Endodermal cell (in vitro differentiated cells): ENCODE measurements around the gene RALGAPA2. TPM values are rescaled to one million over a fixed set of nuclear protein-coding genes. Genes with fewer than 3 reads are reported as not detected.
A peak's percentile ranks its signal among the peaks of the same experiment; 100 is the strongest.

Experiments used
- DNase-seq: peaks from one replicate; pipeline ENCODE4 v3.0.0-alpha.2; 2017
- H3K27ac ChIP-seq: 2 replicates; pipeline ENCODE4 v1.5.1; 2013; ENCODE audit warnings: mild to moderate bottlenecking, low read depth, low read length, moderate library complexity
- H3K27me3 ChIP-seq: 2 replicates; pipeline ENCODE4 v1.6.1; 2013; ENCODE audit warnings: mild to moderate bottlenecking, low read length, moderate library complexity; ENCODE audit not compliant: insufficient read depth, control insufficient read depth, poor library complexity, severe bottlenecking
- H3K36me3 ChIP-seq: 2 replicates; pipeline ENCODE4 v1.7.0; 2013; ENCODE audit warnings: mild to moderate bottlenecking, low read length, moderate library complexity; ENCODE audit not compliant: control insufficient read depth, insufficient read depth
- H3K4me1 ChIP-seq: one replicate; pipeline ENCODE4 v1.7.0; 2013; ENCODE audit warnings: low read length; ENCODE audit not compliant: control insufficient read depth, insufficient read depth
- H3K4me3 ChIP-seq: 2 replicates; pipeline ENCODE4 v1.5.1; 2013; ENCODE audit warnings: mild to moderate bottlenecking, low read length, moderate library complexity
- H3K9ac ChIP-seq: 2 replicates; pipeline ENCODE4 v1.6.1; 2013; ENCODE audit warnings: mild to moderate bottlenecking, low read length, moderate library complexity; ENCODE audit not compliant: poor library complexity, severe bottlenecking; ENCODE audit errors: extremely low read depth
- H3K9me3 ChIP-seq: 2 replicates; pipeline ENCODE4 v1.6.1; 2013; ENCODE audit warnings: mild to moderate bottlenecking, low read length, moderate library complexity; ENCODE audit not compliant: control insufficient read depth
- H3K27ac Mint-ChIP-seq: 2 replicates; pipeline ENCODE4 v1.8.0; 2020; ENCODE audit warnings: mixed read lengths
- H3K27me3 Mint-ChIP-seq: 2 replicates; pipeline ENCODE4 v1.8.0; 2021; ENCODE audit warnings: mild to moderate bottlenecking, mixed read lengths; ENCODE audit not compliant: insufficient read depth
- H3K36me3 Mint-ChIP-seq: 2 replicates; pipeline ENCODE4 v1.8.0; 2020; ENCODE audit warnings: low read depth, mixed read lengths
- H3K4me1 Mint-ChIP-seq: 2 replicates; pipeline ENCODE4 v1.8.0; 2020; ENCODE audit warnings: mixed read lengths
- H3K4me3 Mint-ChIP-seq: 2 replicates; pipeline ENCODE4 v1.8.0; 2020; ENCODE audit warnings: mild to moderate bottlenecking, moderate library complexity, mixed read lengths
- H3K9me3 Mint-ChIP-seq: 2 replicates; pipeline ENCODE4 v1.8.0; 2020; ENCODE audit warnings: mild to moderate bottlenecking, mixed read lengths
- WGBS, 2 experiments: methylation state at CpG; one replicate each; pipeline versions ENCODE4 v1.1.5 to v1.1.7; 2013; ENCODE audit warnings: missing lambda C conversion rate in 2 of 2, mixed read lengths in 1 of 2; ENCODE audit not compliant: insufficient coverage in 1 of 2, insufficient read length in 1 of 2; 5-methylcytosine and 5-hydroxymethylcytosine counted together
- total RNA-seq, 2 donors: library from RNA; stranded (reverse); fragmentation: NEBNext Ultra II Directional in 1 of 2; extraction: Animal tissue kit (Norgen Biotek cat#: 25700) in 1 of 2; gene quantifications; 2 replicates in 1 of 2; 3 replicates in 1 of 2; pipeline ENCODE4 v1.2.1, GENCODE V29; 2021
- TF ChIP-seq, protein P1 (sequence below): fragments of 200-600 bp; sonication (generic); conservative IDR thresholded peaks from 2 replicates; pipeline ENCODE4 v1.5.0; 2021; ENCODE audit warnings: antibody characterized with exemption, mild to moderate bottlenecking

The RALGAPA2 gene
- total RNA-seq, 2 donors from 2014 or later: 19.5 to 24.6 TPM

DNA sequence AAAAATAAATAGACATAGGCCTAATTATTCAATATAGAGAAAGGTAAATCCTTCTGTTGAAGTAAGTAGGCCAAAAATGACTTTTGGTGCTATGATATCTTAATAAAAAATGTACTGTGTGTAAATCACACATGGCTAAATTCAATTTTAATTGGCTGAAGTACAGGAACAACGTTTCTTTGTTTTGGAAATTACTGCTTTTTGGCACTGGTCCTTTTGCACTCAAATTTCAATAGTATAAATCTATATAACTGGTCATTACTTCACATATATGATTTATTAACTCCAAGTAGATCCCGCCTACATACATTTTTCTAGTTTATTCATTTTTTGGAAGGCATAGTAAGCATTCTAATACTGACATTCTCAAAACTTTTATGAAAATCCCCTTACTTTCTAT, 114.5 kb downstream of the RALGAPA2 start:
- TF ChIP-seq, protein P1, sequence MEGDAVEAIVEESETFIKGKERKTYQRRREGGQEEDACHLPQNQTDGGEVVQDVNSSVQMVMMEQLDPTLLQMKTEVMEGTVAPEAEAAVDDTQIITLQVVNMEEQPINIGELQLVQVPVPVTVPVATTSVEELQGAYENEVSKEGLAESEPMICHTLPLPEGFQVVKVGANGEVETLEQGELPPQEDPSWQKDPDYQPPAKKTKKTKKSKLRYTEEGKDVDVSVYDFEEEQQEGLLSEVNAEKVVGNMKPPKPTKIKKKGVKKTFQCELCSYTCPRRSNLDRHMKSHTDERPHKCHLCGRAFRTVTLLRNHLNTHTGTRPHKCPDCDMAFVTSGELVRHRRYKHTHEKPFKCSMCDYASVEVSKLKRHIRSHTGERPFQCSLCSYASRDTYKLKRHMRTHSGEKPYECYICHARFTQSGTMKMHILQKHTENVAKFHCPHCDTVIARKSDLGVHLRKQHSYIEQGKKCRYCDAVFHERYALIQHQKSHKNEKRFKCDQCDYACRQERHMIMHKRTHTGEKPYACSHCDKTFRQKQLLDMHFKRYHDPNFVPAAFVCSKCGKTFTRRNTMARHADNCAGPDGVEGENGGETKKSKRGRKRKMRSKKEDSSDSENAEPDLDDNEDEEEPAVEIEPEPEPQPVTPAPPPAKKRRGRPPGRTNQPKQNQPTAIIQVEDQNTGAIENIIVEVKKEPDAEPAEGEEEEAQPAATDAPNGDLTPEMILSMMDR: no peak
- no peaks in the 10 kb centered on the region for H3K4me1 ChIP-seq
- Mint-ChIP-seq H3K36me3 (peaks cover 3% of the 10 kb centered on the region), H3K27ac (no peak overlapping the region), H3K27me3 (no peaks in the 10 kb centered on the region), H3K4me3 (no peak overlapping the region), H3K4me1 (no peaks in the 10 kb centered on the region), H3K9me3 (no peaks in the 10 kb centered on the region)
- peaks cover 13% of the 10 kb centered on the region for H3K36me3 ChIP-seq
- DNase-seq: no peak
- no peak overlapping the region for H3K27ac ChIP-seq
- WGBS, 2 experiments: 83 to 97% methylated on average over 1 to 2 of the region's 2 CpGs
- no peaks in the 10 kb centered on the region for H3K27me3 ChIP-seq
- H3K4me3 ChIP-seq: no peak overlapping the region
- no peak overlapping the region for H3K9ac ChIP-seq
- H3K9me3 ChIP-seq: no peaks in the 10 kb centered on the region

DNA sequence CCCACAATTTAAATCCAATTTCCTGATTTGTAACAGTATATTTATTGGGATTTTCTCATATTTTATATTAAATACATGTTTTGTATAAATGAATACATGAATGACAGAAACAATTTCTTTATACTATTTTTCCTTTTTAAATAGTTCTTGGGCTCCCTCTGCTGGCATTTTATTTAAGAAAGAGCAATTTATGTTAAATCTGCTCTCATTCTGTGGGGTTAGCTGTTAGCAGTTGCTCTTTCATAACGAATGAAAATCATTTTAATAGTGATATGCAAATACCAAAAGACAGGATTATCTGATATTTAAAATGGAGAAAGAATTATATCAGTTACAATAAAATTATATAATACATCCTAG, 118.3 kb downstream of the RALGAPA2 start:
- no peak overlapping the region for H3K9ac ChIP-seq
- Mint-ChIP-seq H3K27me3 (no peaks in the 10 kb centered on the region), H3K9me3 (no peaks in the 10 kb centered on the region), H3K4me3 (no peak overlapping the region), H3K36me3 (peaks cover 8% of the 10 kb centered on the region), H3K27ac (no peak overlapping the region), H3K4me1 (no peaks in the 10 kb centered on the region)
- no peak for DNase-seq
- no peaks in the 10 kb centered on the region for H3K4me1 ChIP-seq
- TF ChIP-seq, protein P1: no peak
- no peak overlapping the region for H3K27ac ChIP-seq
- WGBS, 2 experiments: no CpG with 5 or more reads among the region's 1 CpG
- no peaks in the 10 kb centered on the region for H3K27me3 ChIP-seq
- no peak overlapping the region for H3K4me3 ChIP-seq
- H3K36me3 ChIP-seq: peaks cover 7% of the 10 kb centered on the region
- H3K9me3 ChIP-seq: no peaks in the 10 kb centered on the region

GRCh38 chr20:20593447-20594170, 118.8 kb downstream of the RALGAPA2 start:
- no peak overlapping the region for H3K4me3 ChIP-seq
- 65 to 71% methylated on average over 4 to 9 of the region's 9 CpGs for WGBS, 2 experiments
- Mint-ChIP-seq H3K27ac (no peak overlapping the region), H3K36me3 (peaks cover 8% of the 10 kb centered on the region), H3K27me3 (no peaks in the 10 kb centered on the region), H3K4me1 (no peaks in the 10 kb centered on the region), H3K9me3 (no peaks in the 10 kb centered on the region), H3K4me3 (no peak overlapping the region)
- TF ChIP-seq, protein P1: peak; percentile 77
- DNase-seq: peak; percentile 84
- peaks cover 5% of the 10 kb centered on the region for H3K36me3 ChIP-seq
- no peak overlapping the region for H3K27ac ChIP-seq
- no peaks in the 10 kb centered on the region for H3K4me1 ChIP-seq
- H3K27me3 ChIP-seq: no peaks in the 10 kb centered on the region
- H3K9me3 ChIP-seq: no peaks in the 10 kb centered on the region
- H3K9ac ChIP-seq: no peak overlapping the region
